Measurements from ENCODE around the gene UGT3A1. TPM values are rescaled to one million over a fixed set of nuclear protein-coding genes. Genes with fewer than 3 reads are reported as not detected.
"Not testable (repeated sequence)": the region's sequence is repeated elsewhere in the genome, so short reads cannot be mapped to it uniquely, and the experiment has no call there.

The UGT3A1 gene
- total RNA-seq, 1 donor: not detected

DNA sequence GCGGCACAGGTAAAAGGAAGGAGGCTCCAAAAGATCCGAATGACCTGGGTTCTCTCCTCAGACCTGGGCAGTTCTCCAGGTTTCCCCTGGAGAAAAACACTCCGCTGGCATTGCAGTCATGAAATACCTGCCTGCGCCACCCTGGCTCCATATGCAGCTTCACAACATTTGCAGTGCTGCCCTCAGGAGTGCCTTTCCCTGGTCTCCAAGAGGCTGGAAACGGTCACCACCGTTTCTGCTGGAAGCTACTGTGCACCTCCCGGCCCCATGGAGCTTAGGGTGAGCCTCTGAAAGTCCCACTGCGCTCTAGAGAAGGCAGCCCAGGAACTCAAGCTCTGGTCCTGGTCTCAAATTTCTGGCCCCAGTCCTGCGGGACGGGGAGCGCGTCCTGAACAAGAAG, 670 bp downstream of the UGT3A1 start:
- DNase-seq (ENCODE audit: low read depth): no peak
- TF ChIP-seq, protein P1, sequence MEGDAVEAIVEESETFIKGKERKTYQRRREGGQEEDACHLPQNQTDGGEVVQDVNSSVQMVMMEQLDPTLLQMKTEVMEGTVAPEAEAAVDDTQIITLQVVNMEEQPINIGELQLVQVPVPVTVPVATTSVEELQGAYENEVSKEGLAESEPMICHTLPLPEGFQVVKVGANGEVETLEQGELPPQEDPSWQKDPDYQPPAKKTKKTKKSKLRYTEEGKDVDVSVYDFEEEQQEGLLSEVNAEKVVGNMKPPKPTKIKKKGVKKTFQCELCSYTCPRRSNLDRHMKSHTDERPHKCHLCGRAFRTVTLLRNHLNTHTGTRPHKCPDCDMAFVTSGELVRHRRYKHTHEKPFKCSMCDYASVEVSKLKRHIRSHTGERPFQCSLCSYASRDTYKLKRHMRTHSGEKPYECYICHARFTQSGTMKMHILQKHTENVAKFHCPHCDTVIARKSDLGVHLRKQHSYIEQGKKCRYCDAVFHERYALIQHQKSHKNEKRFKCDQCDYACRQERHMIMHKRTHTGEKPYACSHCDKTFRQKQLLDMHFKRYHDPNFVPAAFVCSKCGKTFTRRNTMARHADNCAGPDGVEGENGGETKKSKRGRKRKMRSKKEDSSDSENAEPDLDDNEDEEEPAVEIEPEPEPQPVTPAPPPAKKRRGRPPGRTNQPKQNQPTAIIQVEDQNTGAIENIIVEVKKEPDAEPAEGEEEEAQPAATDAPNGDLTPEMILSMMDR (IDR thresholded peaks at IDR 0.05; ENCODE audit: insufficient read depth, low read length): no peak
- no peak overlapping the region for H3K4me3 ChIP-seq (ENCODE audit: low read depth, low read length)

DNA sequence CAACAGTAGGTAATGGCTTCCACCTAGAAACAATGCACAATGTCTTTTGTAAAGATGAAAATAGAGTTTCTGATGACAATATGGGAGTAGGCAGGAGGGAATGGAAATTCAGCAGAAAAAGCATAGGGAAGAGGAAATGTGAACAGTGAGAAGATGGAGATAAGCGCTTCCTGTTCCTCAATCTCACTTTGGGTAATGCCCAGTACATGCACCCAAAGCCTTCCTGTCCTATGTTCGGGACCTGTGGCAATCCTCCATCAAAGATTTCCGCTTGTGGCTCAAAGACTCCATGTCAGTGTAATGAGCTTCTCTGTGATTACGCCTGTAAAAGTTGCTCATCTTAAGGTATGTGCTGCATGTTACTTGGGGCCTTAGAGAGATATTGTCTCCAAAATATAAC, 2.7 kb downstream of the UGT3A1 start:
- no peak overlapping the region for H3K4me3 ChIP-seq (ENCODE audit: low read depth, low read length)
- DNase-seq (ENCODE audit: low read depth): no peak
- TF ChIP-seq, protein P1 (IDR thresholded peaks at IDR 0.05; ENCODE audit: insufficient read depth, low read length): no peak

DNA sequence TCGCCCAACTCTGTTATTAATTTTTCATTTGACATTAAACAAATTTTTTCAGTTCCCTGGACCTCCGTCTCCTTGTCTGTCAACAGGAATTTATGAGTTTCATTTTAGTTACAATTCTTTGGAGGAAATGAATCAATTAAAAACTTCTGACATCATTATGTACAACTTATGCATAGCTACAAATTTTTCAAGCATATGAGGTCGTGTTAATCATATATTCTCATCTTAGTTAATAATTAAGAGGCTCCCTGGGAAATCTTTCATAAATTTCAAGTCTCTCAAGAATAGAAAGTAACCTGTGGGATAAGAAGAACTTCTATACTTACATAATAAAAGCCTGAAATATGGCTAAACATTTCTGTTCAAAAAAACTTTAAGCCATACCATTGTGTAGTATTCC, 3.4 kb downstream of the UGT3A1 start:
- DNase-seq (ENCODE audit: low read depth): no peak
- H3K4me3 ChIP-seq (ENCODE audit: low read depth, low read length): no peak overlapping the region
- TF ChIP-seq, protein P1 (IDR thresholded peaks at IDR 0.05; ENCODE audit: insufficient read depth, low read length): no peak

- H3K4me3 ChIP-seq (ENCODE audit: low read depth, low read length): no peak overlapping the region
- TF ChIP-seq, protein P1 (IDR thresholded peaks at IDR 0.05; ENCODE audit: insufficient read depth, low read length): no peak
- DNase-seq (ENCODE audit: low read depth): no peak
Measured at GRCh38 chr5:35979715-35980114, 11.5 kb downstream of the UGT3A1 start.

- not testable (repeated sequence) for H3K4me3 ChIP-seq (ENCODE audit: low read depth, low read length); DNase-seq (ENCODE audit: low read depth)
Measured at GRCh38 chr5:35976859-35977258, 14.3 kb downstream of the UGT3A1 start.

- TF ChIP-seq, protein P1 (IDR thresholded peaks at IDR 0.05; ENCODE audit: insufficient read depth, low read length): no peak
- H3K4me3 ChIP-seq (ENCODE audit: low read depth, low read length): no peak overlapping the region
- DNase-seq (ENCODE audit: low read depth): no peak
Measured at GRCh38 chr5:35974570-35974969, 16.6 kb downstream of the UGT3A1 start.

- no peak overlapping the region for H3K4me3 ChIP-seq (ENCODE audit: low read depth, low read length)
- no peak for DNase-seq (ENCODE audit: low read depth)
- TF ChIP-seq, protein P1 (IDR thresholded peaks at IDR 0.05; ENCODE audit: insufficient read depth, low read length): no peak
Measured at GRCh38 chr5:35971878-35972210, 19.3 kb downstream of the UGT3A1 start.

All from fibroblast of the aortic adventitia (primary cell).